Subcutaneous adipose tissue (tissue), 4 donors: ENCODE data around the gene GPC3. TPM values are rescaled to one million over a fixed set of nuclear protein-coding genes. Genes with fewer than 3 reads are reported as not detected.

ENCODE experiments used
- total RNA-seq, 4 donors: library from RNA; depleted of rRNA; stranded (reverse); fragments of >200 nt; gene quantifications; one replicate each; pipeline ENCODE4 v1.1.0, GENCODE V29; 2016
- TF ChIP-seq, protein P1 (sequence below): fragments of 450-650 bp; IDR thresholded peaks from one replicate; pipeline ENCODE4 v1.5.1; 2016; ENCODE audit warnings: low read depth, mild to moderate bottlenecking, control low read depth, antibody characterized with exemption, moderate library complexity

Gene GPC3
- total RNA-seq, 4 donors from 2014 or later = 61.8 to 142 (median 84.5) TPM

- TF ChIP-seq, protein P1, sequence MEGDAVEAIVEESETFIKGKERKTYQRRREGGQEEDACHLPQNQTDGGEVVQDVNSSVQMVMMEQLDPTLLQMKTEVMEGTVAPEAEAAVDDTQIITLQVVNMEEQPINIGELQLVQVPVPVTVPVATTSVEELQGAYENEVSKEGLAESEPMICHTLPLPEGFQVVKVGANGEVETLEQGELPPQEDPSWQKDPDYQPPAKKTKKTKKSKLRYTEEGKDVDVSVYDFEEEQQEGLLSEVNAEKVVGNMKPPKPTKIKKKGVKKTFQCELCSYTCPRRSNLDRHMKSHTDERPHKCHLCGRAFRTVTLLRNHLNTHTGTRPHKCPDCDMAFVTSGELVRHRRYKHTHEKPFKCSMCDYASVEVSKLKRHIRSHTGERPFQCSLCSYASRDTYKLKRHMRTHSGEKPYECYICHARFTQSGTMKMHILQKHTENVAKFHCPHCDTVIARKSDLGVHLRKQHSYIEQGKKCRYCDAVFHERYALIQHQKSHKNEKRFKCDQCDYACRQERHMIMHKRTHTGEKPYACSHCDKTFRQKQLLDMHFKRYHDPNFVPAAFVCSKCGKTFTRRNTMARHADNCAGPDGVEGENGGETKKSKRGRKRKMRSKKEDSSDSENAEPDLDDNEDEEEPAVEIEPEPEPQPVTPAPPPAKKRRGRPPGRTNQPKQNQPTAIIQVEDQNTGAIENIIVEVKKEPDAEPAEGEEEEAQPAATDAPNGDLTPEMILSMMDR = no peak
Observed at GRCh38 chrX:133905305-133905704, 80.1 kb downstream of the GPC3 start.

GRCh38 chrX:133897593-133898163 is 87.7 kb downstream of the GPC3 start:
- TF ChIP-seq, protein P1 = no peak

DNA sequence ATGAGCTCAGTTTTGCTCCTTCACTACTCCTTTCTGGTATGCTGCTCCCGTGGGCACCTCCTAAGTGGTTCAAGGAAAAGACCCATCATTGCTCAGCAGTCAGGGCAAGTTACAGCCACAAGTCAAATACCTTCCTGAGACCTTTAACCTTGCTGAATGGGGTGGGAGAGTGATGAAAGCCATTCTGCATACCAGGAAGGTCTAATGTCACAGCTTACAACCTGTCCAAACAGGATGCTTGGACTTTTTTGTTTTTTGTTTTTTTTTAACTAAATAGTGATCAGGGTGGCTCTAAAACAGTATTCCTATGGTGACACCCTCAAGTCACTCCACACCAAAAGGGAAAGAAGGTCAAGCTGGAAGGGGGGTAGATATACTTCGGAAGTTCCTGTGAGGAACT is 93.1 kb downstream of the GPC3 start:
- TF ChIP-seq, protein P1 = no peak

- TF ChIP-seq, protein P1 = no peak
Observed at GRCh38 chrX:133888984-133889383, 96.4 kb downstream of the GPC3 start.

- TF ChIP-seq, protein P1 = no peak
Observed at GRCh38 chrX:133884430-133885394, 100.7 kb downstream of the GPC3 start.

- TF ChIP-seq, protein P1 = no peak
Observed at GRCh38 chrX:133881893-133882292, 103.5 kb downstream of the GPC3 start.

DNA sequence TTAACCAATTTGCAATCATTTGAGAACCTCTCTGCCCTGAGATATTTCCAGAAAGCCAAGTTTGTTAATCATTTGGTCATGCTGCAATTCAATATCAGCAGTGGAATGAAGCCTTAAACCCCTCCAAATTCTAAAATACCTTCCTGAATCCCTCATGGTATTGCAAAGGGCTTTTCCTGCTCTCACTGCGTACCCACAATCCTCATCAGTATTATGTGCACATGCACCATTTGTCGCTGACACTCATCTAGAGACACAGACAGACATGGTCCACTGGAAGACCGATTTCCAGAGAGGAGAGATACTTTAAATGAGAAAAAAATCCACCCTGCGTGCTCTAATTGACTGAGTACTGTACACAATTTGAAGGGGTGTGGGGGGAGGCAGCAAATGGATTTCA is 104.4 kb downstream of the GPC3 start:
- TF ChIP-seq, protein P1 = no peak
